H1 (cell line): ENCODE results near the gene EIF2B2. TPM values are rescaled to one million over a fixed set of nuclear protein-coding genes. Genes with fewer than 3 reads are reported as not detected.

Experiments used
- NANOG ChIP-seq: IDR thresholded peaks from 2 replicates; pipeline ENCODE4 v1.6.1; 2011; ENCODE audit warnings: low read length, low read depth, mild to moderate bottlenecking, inconsistent platforms; ENCODE audit not compliant: insufficient read depth, poor library complexity, severe bottlenecking
- polyA plus RNA-seq, 7 experiments: library from polyadenylated mRNA; depleted of rRNA in 3 of 7; stranded (reverse) in 5 of 7; unstranded in 2 of 7; fragments of >200 nt in 5 of 7; fragments of 200-250 nt in 2 of 7; gene quantifications; 1 replicate in 5 of 7; 2 replicates in 1 of 7; 4 replicates in 1 of 7; pipeline versions ENCODE4 v1.2.1 to v1.2.3, GENCODE V29; 2011 to 2013; ENCODE audit warnings: missing spikeins in 2 of 7, mixed read lengths in 2 of 7
- total RNA-seq: library from RNA; stranded (reverse); fragmentation: NEBNext Ultra II Directional; extraction: Animal tissue kit (Norgen Biotek cat#: 25700); gene quantifications from 2 replicates; pipeline ENCODE4 v1.2.1, GENCODE V29; 2021

The EIF2B2 gene
- total and polyA plus RNA-seq, 2 of the 8 experiments (the other 6 are each of a cell fraction or from before 2014, with no cell fraction given), result 42.6 to 79.9 TPM

GRCh38 chr14:74963178-74963704 lies 39.5 kb upstream of the EIF2B2 start (continued):
- no peak for TF ChIP-seq NANOG
